Dendritic cell treated with granulocyte-macrophage colony-stimulating factor and Interleukin-4, amounts not matched to agents 40 ng/mL and 50 ng/mL, for 4 days (primary cell): ENCODE results near the gene ANKRD53.

Source experiments
- H3K27ac Mint-ChIP-seq: one replicate; pipeline ENCODE4 v1.8.0; 2022; ENCODE audit warnings: mild to moderate bottlenecking, mixed read lengths
- H3K27me3 Mint-ChIP-seq: one replicate; pipeline ENCODE4 v1.8.0; 2022; ENCODE audit warnings: mild to moderate bottlenecking, mixed read lengths
- H3K36me3 Mint-ChIP-seq: one replicate; pipeline ENCODE4 v1.8.0; 2022; ENCODE audit warnings: low read depth, mixed read lengths
- H3K4me1 Mint-ChIP-seq: one replicate; pipeline ENCODE4 v1.8.0; 2022; ENCODE audit warnings: low read depth, mixed read lengths
- H3K4me3 Mint-ChIP-seq: one replicate; pipeline ENCODE4 v1.8.0; 2022; ENCODE audit warnings: mild to moderate bottlenecking, moderate library complexity, mixed read lengths
- H3K9me3 Mint-ChIP-seq: one replicate; pipeline ENCODE4 v1.8.0; 2022; ENCODE audit warnings: mixed read lengths
- intact Hi-C: fragments of 100-400 bp; cut with micrococcal nuclease; formaldehyde crosslinking; loops from one replicate; pipeline ENCODE4 v1.15.0; 2022

ANKRD53 gene, protein sequence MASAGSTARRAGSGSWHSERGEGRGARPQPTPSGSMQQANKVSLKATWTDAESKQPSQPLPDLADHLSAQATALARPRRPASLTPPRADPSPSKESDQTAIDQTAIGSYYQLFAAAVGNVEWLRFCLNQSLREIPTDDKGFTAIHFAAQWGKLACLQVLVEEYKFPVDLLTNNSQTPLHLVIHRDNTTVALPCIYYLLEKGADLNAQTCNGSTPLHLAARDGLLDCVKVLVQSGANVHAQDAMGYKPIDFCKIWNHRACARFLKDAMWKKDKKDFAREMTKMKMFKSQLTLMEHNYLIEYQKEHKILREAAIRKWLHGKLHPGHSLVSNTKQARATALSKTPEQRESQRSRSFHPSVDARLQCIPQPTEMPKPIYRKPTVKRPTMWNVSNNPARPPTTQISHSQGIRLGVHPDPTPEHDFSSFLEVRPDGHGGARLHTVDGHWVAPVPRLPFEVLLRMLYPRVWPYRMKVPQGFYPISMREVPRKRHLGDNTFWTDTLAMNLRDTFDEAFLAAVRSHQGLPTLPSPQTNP

GRCh38 chr2:70978341-70979179 is at the start of gene ANKRD53:
TSS of gene ANKRD53 (plus strand) at chr2:70978630. CDS start at chr2:70978646, 16 bp downstream.
- Mint-ChIP-seq H3K4me1 (peaks cover 20% of the 10 kb centered on the region), H3K9me3 (no peaks in the 10 kb centered on the region), H3K4me3 (peak within 1 kb of the TSS; percentile 76), H3K27me3 (peaks cover 28% of the 10 kb centered on the region), H3K36me3 (peaks cover 13% of the 10 kb centered on the region), H3K27ac (peak within 1 kb of the TSS; percentile 77)
- intact Hi-C loops, result no loop called here

- intact Hi-C loops, result no loop called here
- H3K27ac Mint-ChIP-seq, result no peak overlapping the region
- peaks cover 41% of the 10 kb centered on the region for H3K27me3 Mint-ChIP-seq
- no peaks in the 10 kb centered on the region for H3K36me3 Mint-ChIP-seq
- no peak overlapping the region for H3K4me3 Mint-ChIP-seq
- no peaks in the 10 kb centered on the region for H3K4me1 Mint-ChIP-seq
- H3K9me3 Mint-ChIP-seq, result no peaks in the 10 kb centered on the region
Observed at GRCh38 chr2:70930371-70931329, 47.8 kb upstream of the ANKRD53 start.

DNA sequence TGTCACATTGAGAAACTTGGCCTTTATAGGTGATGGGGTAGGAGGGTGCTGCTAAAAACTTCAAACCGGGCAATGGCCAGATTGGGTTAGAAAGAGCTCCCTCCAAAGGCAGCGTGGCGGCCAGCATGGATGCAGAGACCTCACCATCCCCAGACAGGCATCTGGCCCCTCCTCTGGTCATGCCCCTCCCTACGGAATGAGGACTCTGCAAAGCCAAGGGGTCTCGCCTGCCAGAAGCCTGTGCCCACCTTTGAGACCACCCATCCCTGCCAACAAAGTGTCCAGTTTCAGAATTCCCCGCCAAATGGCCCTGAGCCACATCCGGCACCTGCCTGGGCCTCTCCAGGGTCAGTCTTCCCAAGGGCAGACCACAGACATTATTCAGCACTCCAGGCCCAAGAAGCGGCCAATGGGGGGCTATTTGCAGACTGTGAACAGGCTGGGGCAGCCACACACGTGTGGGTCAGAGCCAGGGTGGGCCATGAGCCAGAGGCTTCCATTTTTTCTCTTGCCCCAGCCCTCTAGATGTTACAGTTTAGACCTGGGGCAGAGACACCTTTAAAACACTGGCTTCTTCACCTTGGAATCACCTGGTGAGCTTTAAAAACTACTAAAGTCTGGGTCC is 46.9 kb upstream of the ANKRD53 start:
- H3K27me3 Mint-ChIP-seq, result peaks cover 36% of the 10 kb centered on the region
- H3K9me3 Mint-ChIP-seq, result no peaks in the 10 kb centered on the region
- intact Hi-C loops, result no loop called here
- H3K27ac Mint-ChIP-seq, result no peak overlapping the region
- H3K4me1 Mint-ChIP-seq, result no peaks in the 10 kb centered on the region
- H3K36me3 Mint-ChIP-seq, result no peaks in the 10 kb centered on the region
- no peak overlapping the region for H3K4me3 Mint-ChIP-seq

DNA sequence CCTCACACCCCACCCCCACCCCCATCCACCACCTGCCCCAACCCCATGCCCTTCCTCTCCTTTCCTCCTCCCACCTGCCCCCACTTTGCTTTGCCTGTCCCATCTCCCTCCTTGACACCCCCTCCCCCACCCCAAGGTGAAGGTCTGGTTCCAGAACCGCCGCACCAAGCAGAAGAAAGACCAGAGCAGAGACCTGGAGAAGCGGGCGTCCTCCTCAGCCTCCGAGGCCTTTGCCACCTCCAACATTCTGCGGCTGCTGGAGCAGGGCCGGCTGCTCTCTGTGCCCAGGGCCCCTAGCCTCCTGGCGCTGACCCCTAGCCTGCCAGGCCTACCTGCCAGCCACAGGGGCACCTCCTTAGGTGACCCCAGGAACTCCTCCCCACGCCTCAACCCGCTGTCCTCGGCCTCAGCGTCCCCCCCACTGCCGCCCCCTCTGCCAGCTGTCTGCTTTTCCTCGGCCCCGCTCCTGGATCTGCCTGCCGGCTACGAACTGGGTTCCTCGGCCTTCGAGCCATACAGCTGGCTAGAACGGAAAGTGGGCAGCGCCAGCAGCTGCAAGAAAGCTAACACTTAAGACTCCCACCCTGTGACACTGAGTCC is 45.7 kb upstream of the ANKRD53 start:
- Mint-ChIP-seq H3K9me3 (no peaks in the 10 kb centered on the region), H3K27ac (no peak overlapping the region), H3K36me3 (no peaks in the 10 kb centered on the region), H3K4me3 (no peak overlapping the region), H3K4me1 (peaks cover 5% of the 10 kb centered on the region), H3K27me3 (peaks cover 31% of the 10 kb centered on the region)
- intact Hi-C loops, result no loop called here

GRCh38 chr2:70934981-70935380 is 43.4 kb upstream of the ANKRD53 start:
- Mint-ChIP-seq H3K27me3 (peaks cover 39% of the 10 kb centered on the region), H3K36me3 (no peaks in the 10 kb centered on the region), H3K27ac (no peak overlapping the region), H3K4me3 (no peak overlapping the region), H3K4me1 (peaks cover 5% of the 10 kb centered on the region), H3K9me3 (no peaks in the 10 kb centered on the region)
- intact Hi-C loops, result no loop called here

DNA sequence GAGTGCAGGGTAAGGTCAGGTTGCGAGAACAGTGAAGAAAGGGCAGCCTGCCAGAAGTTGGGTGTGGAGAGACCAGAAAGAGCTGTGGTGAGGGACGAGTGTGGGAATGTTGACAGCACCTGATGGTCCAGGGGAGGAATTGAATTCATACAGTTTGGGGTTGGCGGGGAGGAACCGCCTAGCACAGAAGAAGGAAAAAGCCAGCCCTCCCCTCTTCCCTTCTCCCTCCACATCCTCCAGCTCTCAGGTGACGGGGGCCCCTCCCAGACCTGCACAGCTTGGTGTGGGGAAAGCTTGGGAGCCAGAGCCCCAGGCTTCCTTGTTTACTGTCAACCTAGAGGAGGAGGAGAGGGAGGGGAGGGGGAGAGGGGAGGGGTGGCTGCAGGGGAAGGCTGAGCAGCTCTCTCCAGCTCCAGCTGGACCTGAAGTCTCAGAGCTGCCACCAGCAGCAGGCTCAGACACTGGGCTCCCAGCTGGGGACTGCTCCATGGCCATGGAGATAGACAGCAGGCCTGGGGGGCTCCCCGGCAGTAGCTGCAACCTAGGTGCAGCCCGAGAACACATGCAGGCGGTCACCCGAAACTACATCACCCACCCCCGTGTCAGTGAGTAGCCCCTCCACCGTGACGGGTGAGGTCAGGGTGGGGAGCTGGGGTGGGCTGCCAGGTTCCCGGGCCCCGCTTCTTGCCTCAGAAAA is 42.8 kb upstream of the ANKRD53 start, which contains the start of gene ATP6V1B1:
ATP6V1B1 (plus strand) TSS at position 433 of the 697 bp plus-strand sequence; CDS start at position 488, 55 bp downstream.
- peaks cover 44% of the 10 kb centered on the region for H3K27me3 Mint-ChIP-seq
- no peaks in the 10 kb centered on the region for H3K36me3 Mint-ChIP-seq
- no peak within 1 kb of the TSS for H3K4me3 Mint-ChIP-seq
- no peak within 1 kb of the TSS for H3K27ac Mint-ChIP-seq
- intact Hi-C loops, result no loop called here
- H3K4me1 Mint-ChIP-seq, result peaks cover 5% of the 10 kb centered on the region
- H3K9me3 Mint-ChIP-seq, result no peaks in the 10 kb centered on the region

- intact Hi-C loops, result no loop called here
- Mint-ChIP-seq H3K4me1 (peaks cover 5% of the 10 kb centered on the region), H3K27me3 (peaks cover 47% of the 10 kb centered on the region), H3K36me3 (no peaks in the 10 kb centered on the region), H3K9me3 (no peaks in the 10 kb centered on the region), H3K4me3 (no peak overlapping the region), H3K27ac (no peak overlapping the region)
Observed at GRCh38 chr2:70936165-70936978, 42.1 kb upstream of the ANKRD53 start.

DNA sequence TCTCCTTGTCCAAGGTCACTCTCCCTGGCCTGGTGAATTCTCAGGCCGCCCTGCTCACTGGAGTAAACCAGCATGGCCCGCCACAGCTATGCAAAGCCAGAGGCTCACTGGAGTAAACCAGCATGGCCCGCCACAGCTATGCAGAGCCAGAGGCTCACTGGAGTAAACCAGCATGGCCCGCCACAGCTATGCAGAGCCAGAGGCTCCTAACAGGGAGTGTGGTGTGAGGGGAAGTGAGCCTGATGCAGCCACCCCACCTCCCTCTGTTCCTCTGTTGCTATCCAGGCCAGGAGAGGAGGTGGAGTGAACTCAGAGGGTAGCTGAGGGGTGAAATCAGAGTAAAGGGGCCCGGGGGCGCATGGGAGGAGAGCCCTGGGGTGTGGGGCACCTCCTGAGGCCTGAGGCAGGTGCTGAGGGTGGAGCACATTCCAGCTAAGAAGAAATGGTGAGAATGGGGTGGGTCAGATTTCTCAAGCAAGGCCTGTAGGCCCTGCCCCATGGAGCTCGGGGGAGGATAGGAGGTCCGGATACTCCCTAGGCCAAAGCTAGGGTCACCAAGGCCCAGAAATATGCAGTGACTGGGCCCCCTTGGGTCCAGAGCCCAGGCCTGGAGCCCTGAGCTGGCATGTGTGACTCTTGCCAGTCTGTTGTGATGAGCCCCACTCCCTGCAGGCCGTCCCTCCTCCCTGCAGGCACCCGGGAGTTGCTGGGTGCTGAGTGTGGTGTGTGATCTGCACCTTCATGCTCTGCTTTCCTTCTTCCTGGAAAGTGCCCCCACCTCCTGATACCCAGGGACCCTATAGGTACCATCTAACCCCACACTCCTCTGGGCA is 41.2 kb upstream of the ANKRD53 start:
- Mint-ChIP-seq H3K4me1 (peaks cover 5% of the 10 kb centered on the region), H3K4me3 (no peak overlapping the region), H3K27ac (no peak overlapping the region), H3K27me3 (peaks cover 52% of the 10 kb centered on the region), H3K36me3 (no peaks in the 10 kb centered on the region), H3K9me3 (no peaks in the 10 kb centered on the region)
- intact Hi-C loops, result no loop called here

- peaks cover 8% of the 10 kb centered on the region for H3K4me1 Mint-ChIP-seq
- H3K4me3 Mint-ChIP-seq, result no peak overlapping the region
- peaks cover 53% of the 10 kb centered on the region for H3K27me3 Mint-ChIP-seq
- intact Hi-C loops, result no loop called here
- H3K9me3 Mint-ChIP-seq, result no peaks in the 10 kb centered on the region
- no peaks in the 10 kb centered on the region for H3K36me3 Mint-ChIP-seq
- no peak overlapping the region for H3K27ac Mint-ChIP-seq
Observed at GRCh38 chr2:70937866-70938585, 40.4 kb upstream of the ANKRD53 start.

DNA sequence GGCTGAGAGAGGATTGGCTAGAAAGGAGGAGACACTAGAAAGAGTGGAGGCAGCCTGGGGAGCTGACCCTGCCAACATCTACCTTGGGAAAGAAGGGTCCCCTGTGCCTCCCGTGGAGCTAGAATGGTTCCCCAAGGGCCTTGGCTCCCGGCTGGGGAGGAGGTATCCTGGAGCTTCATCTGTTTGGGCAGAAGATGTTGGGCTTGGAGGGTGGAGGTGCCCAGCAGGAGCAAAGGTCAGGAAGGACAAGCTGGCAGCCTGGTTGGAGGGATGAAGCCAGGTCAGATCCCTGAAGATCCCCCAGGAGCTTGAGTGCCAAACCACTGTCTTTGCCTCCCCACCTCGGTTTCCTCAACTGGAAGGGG is 39.9 kb upstream of the ANKRD53 start:
- no peaks in the 10 kb centered on the region for H3K36me3 Mint-ChIP-seq
- H3K27me3 Mint-ChIP-seq, result peaks cover 52% of the 10 kb centered on the region
- H3K27ac Mint-ChIP-seq, result no peak overlapping the region
- no peak overlapping the region for H3K4me3 Mint-ChIP-seq
- intact Hi-C loops, result no loop called here
- H3K4me1 Mint-ChIP-seq, result peaks cover 10% of the 10 kb centered on the region
- no peaks in the 10 kb centered on the region for H3K9me3 Mint-ChIP-seq
